Measurements from ENCODE around the gene RANBP17.

The RANBP17 gene

GRCh38 chr5:171306781-171307591 lies 445.2 kb downstream of the RANBP17 start:
- DNase-seq: peak; percentile 64

- DNase-seq: peak; percentile 77
Measured at GRCh38 chr5:171307789-171308452, 446.1 kb downstream of the RANBP17 start.

- DNase-seq: peak; percentile 82
Measured at GRCh38 chr5:171308453-171309275, 446.8 kb downstream of the RANBP17 start, which contains the start of gene TLX3. Gene TLX3 (plus strand): TSS chr5:171309248. CDS start chr5:171309366, 118 bp downstream.

GRCh38 chr5:171309276-171310211 lies 447.7 kb downstream of the RANBP17 start:
- DNase-seq: peak; percentile 70

GRCh38 chr5:171310212-171310818 lies 448.5 kb downstream of the RANBP17 start:
- DNase-seq: peak; percentile 46

GRCh38 chr5:171310819-171311321 lies 449.1 kb downstream of the RANBP17 start:
- DNase-seq: peak; percentile 81

GRCh38 chr5:171311322-171312077 lies 449.7 kb downstream of the RANBP17 start:
- DNase-seq: peak; percentile 79

GRCh38 chr5:171312129-171312974 lies 450.5 kb downstream of the RANBP17 start:
- DNase-seq: peak; percentile 66

- peak; percentile 41 for DNase-seq
Measured at GRCh38 chr5:171313481-171314206, 451.8 kb downstream of the RANBP17 start.

GRCh38 chr5:171314728-171315385 lies 453.0 kb downstream of the RANBP17 start:
- peak; percentile 69 for DNase-seq

GRCh38 chr5:171315386-171315891 lies 453.6 kb downstream of the RANBP17 start:
- peak; percentile 55 for DNase-seq

GRCh38 chr5:171315925-171316257 lies 454.1 kb downstream of the RANBP17 start:
- DNase-seq: no peak

GRCh38 chr5:171316258-171317121 lies 454.7 kb downstream of the RANBP17 start:
- DNase-seq: peak; percentile 84

- peak; percentile 17 for DNase-seq
Measured at GRCh38 chr5:171317230-171317629, 455.4 kb downstream of the RANBP17 start.

GRCh38 chr5:171318026-171318425 lies 456.2 kb downstream of the RANBP17 start:
- peak; percentile 23 for DNase-seq

- no peak for DNase-seq
Measured at GRCh38 chr5:171321447-171321846, 459.6 kb downstream of the RANBP17 start.

GRCh38 chr5:171322527-171322926 lies 460.7 kb downstream of the RANBP17 start:
- DNase-seq: no peak

All from retina (tissue), 1 donor.